Neural progenitor cell (in vitro differentiated cells): ENCODE results near the gene CALN1.

ENCODE experiments used
- CTCF ChIP-seq: fragments of 200-600 bp; sonication (generic); IDR thresholded peaks from 2 replicates; pipeline ENCODE4 v1.5.1; 2017; ENCODE audit warnings: antibody characterized with exemption, mild to moderate bottlenecking
- EZH2 ChIP-seq: fragments of 200-600 bp; sonication (generic); IDR thresholded peaks from 2 replicates; pipeline ENCODE4 v1.6.1; 2017; ENCODE audit warnings: antibody characterized with exemption, mild to moderate bottlenecking, moderate library complexity

- TF ChIP-seq EZH2 (no peak), CTCF (no peak)
These were observed 353.6 kb downstream of the CALN1 start for GRCh38 chr7:72058579-72058978.
